ENCODE results near the gene TMEM129.
"Not testable (repeated sequence)": the region's sequence is repeated elsewhere in the genome, so short reads cannot be mapped to it uniquely, and the experiment has no call there.

Gene TMEM129

DNA sequence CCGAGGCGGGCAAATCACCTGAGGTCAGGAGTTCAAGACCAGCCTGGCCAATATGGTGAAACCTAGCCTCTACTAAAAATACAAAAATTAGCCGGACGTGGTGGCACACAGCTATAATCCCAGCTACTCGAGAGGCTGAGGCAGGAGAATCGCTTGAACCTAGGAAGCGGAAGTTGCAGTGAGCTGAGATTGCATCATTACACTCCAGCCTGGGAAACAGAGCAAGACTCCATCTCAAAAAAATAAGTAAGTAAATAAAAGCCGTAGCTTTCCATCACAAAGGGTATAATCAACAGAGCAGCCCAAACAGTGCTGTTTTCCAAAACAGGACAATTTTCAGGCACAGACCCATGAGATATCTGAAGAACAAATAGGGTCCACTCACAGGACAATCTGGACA is 19.5 kb downstream of the TMEM129 start:
- DNase-seq (ENCODE audit: extremely low read depth in 1 of 2, low read depth in 1 of 2): not testable (repeated sequence)

GRCh38 chr4:1695913-1696312 is 25.2 kb downstream of the TMEM129 start:
- DNase-seq (ENCODE audit: extremely low read depth in 1 of 2, low read depth in 1 of 2): no peak

- DNase-seq (ENCODE audit: extremely low read depth in 1 of 2, low read depth in 1 of 2): peak; percentile 36 to 37
Observed at GRCh38 chr4:1693131-1693896, 27.8 kb downstream of the TMEM129 start.

DNA sequence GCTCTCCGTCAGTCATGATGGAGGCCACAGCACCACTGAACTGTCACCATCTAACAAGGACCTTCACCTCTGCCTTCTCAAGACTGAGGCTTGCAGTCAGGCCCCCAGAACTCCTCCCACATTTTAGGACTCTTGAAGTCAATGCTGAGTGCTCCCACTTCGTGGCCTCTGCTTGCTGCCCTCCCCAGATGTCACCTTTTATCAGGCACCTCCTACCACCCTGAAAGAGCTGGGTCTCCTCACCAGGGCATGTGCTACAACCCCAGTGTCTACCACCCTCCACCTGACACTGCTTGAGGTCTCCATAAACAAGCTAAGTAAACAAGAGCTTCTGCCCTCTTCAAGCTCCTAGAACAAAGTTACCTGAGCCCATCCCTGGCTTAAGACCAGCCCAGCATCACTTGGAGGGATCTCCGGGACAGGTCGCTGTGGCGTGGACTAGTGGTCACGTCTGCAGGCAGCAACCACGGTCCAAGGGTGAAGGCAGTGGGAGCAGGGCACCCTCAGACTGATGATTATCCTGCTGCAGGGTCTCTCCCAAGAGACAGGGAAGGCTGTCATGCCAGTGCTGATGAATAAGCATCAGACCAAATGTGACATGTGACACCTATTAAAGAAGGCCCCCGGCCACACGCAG is 29.3 kb downstream of the TMEM129 start:
- no peak for DNase-seq (ENCODE audit: extremely low read depth in 1 of 2, low read depth in 1 of 2)

- DNase-seq (ENCODE audit: extremely low read depth in 1 of 2, low read depth in 1 of 2): no peak
Observed at GRCh38 chr4:1690698-1691097, 30.4 kb downstream of the TMEM129 start.

DNA sequence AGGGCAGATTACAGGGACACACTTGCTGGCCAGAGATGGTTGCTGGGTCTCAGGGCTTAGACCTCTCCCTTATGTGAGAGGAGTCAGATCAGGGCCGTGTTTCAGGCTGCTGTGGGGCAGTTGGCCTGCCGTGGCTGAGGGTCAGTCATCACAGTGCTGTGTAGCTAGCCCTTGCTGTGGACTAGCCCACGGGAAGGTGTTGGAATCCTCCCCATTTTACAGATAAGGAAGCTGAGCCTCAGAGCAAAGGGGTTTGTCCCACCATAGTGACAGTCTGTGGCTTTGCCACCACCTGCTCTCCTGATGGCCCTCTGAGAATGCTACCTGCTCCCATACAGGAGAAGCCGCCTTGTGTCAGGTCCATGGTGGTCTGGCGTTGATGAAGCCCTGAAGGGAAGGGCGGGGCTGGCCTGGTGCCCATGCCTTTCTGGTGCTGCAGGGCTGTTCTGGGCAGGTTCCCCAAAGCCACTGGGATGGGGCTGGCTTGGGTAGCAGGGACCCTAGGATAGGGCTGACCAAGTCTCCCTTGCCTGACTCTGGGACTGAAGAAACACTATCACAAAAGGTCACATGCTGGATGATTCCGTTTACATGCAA is 34.6 kb downstream of the TMEM129 start:
- DNase-seq (ENCODE audit: extremely low read depth in 1 of 2, low read depth in 1 of 2): no peak

DNA sequence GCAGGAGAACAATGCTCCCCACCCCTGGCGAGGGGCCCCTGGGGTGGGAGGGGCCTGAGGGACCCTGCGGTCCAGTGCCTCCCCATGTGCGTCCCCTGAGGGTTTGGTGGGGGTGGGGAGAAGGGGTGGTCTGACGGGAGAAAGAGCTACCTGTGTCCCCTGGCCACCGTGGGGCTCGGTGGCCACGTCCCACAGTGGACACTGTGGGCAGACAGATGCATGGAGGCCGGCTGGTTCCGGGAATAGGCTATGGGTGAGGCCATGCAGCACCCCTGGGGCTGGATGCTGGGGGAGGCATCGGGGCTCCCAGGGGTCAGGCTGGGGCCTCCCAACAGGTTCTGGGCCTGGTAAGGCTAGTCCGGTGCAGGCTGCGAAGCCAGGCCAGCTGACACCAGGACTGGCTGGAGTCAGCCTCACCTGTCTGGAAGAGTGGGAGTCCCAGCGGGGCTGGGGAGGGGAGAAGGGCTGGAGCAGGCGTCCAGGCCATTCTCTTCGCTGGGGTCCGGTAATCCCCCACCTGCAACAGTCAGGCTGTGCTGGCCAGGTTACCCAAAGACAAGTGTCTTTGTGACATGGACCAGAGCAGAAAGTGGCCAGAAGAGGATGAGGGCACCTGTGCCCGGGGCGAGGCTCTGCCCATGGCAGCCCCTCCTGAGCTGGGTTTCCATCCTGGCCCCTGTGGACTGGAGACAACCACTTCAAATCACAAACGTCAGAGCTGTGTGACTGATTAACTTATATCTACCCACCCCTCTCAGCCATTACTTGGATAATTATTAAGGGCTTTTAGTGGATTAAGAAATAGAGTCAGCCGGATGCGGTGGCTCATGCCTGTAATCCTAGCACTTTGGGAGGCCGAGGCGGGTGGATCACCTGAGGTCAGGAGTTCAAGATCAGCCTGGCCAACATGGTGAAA is 35.6 kb downstream of the TMEM129 start:
- DNase-seq (ENCODE audit: extremely low read depth in 1 of 2, low read depth in 1 of 2): no peak

GRCh38 chr4:1684506-1685234 is 36.5 kb downstream of the TMEM129 start:
- DNase-seq (ENCODE audit: extremely low read depth in 1 of 2, low read depth in 1 of 2): peak in 1 of 2 donors; percentile 81

GRCh38 chr4:1683736-1684505 is 37.2 kb downstream of the TMEM129 start, which contains the start of gene FAM53A:
Gene FAM53A (minus strand): TSS chr4:1684313. CDS start chr4:1668741, 15,572 bp downstream.
- DNase-seq (ENCODE audit: extremely low read depth in 1 of 2, low read depth in 1 of 2): peak in 1 of 2 donors; percentile 90

GRCh38 chr4:1683261-1683735 is 37.8 kb downstream of the TMEM129 start:
- DNase-seq (ENCODE audit: extremely low read depth in 1 of 2, low read depth in 1 of 2): no peak

DNA sequence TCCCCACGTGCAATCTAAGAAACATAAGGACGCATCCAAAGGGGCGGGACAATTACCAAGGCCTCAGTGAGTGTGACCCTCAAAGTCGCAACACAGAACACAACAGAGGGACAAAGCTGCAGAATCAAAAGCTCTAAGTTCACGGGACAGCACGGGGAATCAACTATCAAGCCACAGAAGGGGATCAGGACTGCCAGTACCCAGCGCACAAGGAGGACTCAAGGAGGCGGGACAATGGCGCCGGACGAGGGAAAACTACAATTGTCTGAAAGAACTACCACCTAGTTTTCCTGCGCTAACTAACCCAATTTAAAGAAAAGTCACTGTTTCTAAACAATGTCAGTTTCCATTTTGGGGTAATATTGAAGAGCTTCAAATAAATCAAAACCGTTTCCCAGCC is 38.3 kb downstream of the TMEM129 start:
- no peak for DNase-seq (ENCODE audit: extremely low read depth in 1 of 2, low read depth in 1 of 2)

- no peak for DNase-seq (ENCODE audit: extremely low read depth in 1 of 2, low read depth in 1 of 2)
Observed at GRCh38 chr4:1678244-1678643, 42.9 kb downstream of the TMEM129 start.

DNA sequence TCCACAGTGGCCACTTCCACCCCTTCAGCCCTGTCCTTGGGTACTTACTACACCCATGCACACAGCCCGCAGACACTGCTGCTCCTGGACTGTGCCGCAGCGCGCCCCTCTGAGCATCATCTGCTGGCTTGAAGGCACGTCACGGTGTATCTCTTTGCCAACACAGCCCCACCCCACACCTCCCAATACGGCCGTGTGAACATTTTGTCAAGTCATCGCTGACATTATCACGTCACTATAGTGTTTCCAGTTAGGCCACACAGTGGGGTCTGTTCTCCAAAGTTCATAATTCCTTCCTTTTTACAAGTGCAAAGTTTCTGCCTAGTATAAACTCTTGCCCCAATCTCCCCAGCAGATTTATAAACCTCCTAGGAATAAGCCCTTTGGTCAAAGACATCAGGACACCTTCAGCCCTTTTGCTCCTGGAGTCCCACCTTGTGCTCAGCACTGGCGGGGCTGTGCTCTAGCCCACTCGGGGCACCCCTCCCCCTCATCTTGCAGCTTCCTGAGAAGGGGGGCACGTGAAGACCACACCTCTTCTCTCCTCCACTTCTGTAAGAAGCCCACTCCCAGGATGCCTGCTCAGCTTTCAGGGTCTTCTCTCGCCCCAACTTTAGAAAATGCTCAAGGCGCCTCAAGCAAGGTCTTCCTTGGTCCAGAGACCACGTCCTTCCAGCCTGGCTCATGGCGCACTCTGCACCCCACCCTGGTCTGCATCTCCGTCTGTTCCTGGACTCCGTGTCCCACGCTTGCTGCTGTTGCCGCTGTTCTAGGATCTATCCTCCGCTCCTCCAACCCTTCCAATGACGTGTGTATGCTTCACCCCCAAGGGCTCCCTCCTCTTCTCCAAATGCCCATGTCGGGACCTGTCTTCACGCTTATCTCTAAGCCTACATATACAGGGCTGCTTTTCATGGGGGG is 44.3 kb downstream of the TMEM129 start:
- no peak for DNase-seq (ENCODE audit: extremely low read depth in 1 of 2, low read depth in 1 of 2)

GRCh38 chr4:1675802-1676137 is 45.4 kb downstream of the TMEM129 start:
- DNase-seq (ENCODE audit: extremely low read depth in 1 of 2, low read depth in 1 of 2): no peak

DNA sequence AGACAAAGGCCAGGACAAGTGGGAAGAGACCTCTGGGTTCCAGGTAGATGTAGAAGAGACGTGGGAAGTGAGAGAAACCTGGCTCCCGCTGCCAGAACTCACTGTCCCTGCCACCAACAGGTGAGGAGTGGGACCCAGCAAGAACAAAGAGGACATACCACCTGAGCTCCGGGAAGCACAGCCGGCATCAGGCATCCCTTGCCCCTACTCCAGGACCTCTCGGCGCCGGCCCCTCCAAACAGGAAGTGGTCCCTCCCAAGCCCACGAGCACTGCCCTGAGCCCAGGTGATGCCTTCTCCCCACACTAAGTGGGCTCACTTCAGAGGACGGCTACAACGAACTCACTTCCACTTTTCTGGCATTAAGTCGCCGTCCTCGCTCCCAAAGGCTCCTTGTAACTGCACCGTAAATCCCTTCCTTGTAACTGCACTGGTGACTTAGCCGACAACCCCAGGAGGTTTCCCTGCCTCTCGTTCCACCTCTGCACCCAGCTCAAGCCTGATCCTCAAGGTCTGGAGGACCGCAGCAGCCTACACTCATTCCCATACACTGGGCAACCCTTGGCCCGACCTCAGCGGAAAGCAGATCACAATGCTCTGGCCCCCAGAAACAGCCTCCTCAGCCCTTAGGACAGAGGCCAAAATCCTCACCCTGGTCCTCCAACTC is 45.9 kb downstream of the TMEM129 start:
- no peak for DNase-seq (ENCODE audit: extremely low read depth in 1 of 2, low read depth in 1 of 2)

- no peak for DNase-seq (ENCODE audit: extremely low read depth in 1 of 2, low read depth in 1 of 2)
Observed at GRCh38 chr4:1674682-1675081, 46.4 kb downstream of the TMEM129 start.

DNA sequence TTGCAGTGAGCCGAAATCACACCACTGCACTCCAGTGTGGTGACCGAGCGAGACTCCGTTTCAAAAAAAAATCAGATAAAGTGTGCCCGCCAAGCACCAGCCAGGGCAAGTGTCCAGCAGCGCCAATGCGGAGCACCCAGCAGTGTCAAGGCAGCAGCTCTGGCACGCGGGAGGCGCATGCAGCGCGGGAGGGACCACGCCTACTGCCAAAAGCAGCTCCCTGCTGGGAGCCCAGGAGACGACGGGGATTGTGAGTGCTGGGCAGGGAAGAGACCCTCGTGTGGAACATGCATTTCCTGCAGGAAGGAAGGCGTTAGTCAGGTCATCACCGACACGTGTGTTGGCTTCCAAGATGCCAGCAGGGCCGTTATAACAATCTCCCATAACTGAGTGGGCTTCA is 47.5 kb downstream of the TMEM129 start:
- DNase-seq (ENCODE audit: extremely low read depth in 1 of 2, low read depth in 1 of 2): no peak

DNA sequence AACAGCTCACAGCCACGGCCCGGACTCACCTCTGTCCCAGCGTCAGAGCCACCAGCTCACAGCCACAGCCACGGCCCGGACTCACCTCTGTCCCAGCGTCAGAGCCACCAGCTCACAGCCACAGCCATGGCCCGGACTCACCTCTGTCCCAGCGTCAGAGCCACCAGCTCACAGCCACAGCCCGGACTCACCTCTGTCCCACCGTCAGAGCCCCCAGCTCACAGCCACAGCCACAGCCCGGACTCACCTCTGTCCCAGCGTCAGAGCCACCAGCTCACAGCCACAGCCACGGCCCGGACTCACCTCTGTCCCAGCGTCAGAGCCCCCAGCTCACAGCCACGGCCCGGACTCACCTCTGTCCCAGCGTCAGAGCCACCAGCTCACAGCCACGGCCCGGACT is 50.1 kb downstream of the TMEM129 start:
- DNase-seq (ENCODE audit: extremely low read depth in 1 of 2, low read depth in 1 of 2): not testable (repeated sequence)
